Heart right ventricle (tissue), 16 donors: ENCODE results near the gene SLX4IP. TPM values are rescaled to one million over a fixed set of nuclear protein-coding genes. Genes with fewer than 3 reads are reported as not detected.

Experiments used
- ATAC-seq, 8 donors: fragments of 200-7000 bp; cut with Tn5 transposase; one replicate each; pipeline ENCODE4 v1.9.1; 2020; ENCODE audit warnings: mild to moderate bottlenecking in 8 of 8, moderate library complexity in 8 of 8, moderate number of reproducible peaks in 1 of 8
- DNase-seq, 2 donors: peaks; one replicate each; pipeline ENCODE4 v3.0.0-alpha.2; 2020
- H3K27ac ChIP-seq, 10 donors: fragments of 200-600 bp; sonication (generic) in 2 of 10; one replicate each; pipeline versions ENCODE4 v1.5.0 to v1.8.0; 2020 to 2022; ENCODE audit warnings: mild to moderate bottlenecking in 3 of 10
- H3K27me3 ChIP-seq, 7 donors: fragments of 200-600 bp; one replicate each; pipeline ENCODE4 v1.8.0; 2021 to 2022; ENCODE audit warnings: mild to moderate bottlenecking in 2 of 7
- H3K36me3 ChIP-seq, 9 donors: fragments of 200-600 bp; sonication (generic) in 1 of 9; one replicate each; pipeline versions ENCODE4 v1.5.0 to v1.8.0; 2020 to 2022; ENCODE audit warnings: mild to moderate bottlenecking in 2 of 9
- H3K4me1 ChIP-seq, 9 donors: fragments of 200-600 bp; sonication (generic) in 1 of 9; one replicate each; pipeline versions ENCODE4 v1.5.0 to v1.8.0; 2020 to 2022; ENCODE audit warnings: mild to moderate bottlenecking in 4 of 9
- H3K4me3 ChIP-seq, 10 donors: fragments of 200-600 bp; sonication (generic) in 2 of 10; one replicate each; pipeline versions ENCODE4 v1.5.0 to v1.8.0; 2020 to 2022; ENCODE audit warnings: mild to moderate bottlenecking in 7 of 10, moderate library complexity in 2 of 10
- H3K9me3 ChIP-seq, 11 donors: fragments of 200-600 bp in 10 of 11; sonication (generic) in 2 of 11; one replicate each; pipeline versions ENCODE4 v1.5.0 to v1.8.0; 2013 to 2022; ENCODE audit warnings: mild to moderate bottlenecking in 2 of 11, control low read depth in 1 of 11, moderate library complexity in 1 of 11
- CTCF ChIP-seq, 9 donors: fragments of 200-600 bp; sonication (generic) in 2 of 9; IDR thresholded peaks; one replicate each; pipeline versions ENCODE4 v1.5.0 to v1.8.0; 2021 to 2022; ENCODE audit warnings: antibody characterized with exemption in 9 of 9, mild to moderate bottlenecking in 5 of 9, moderate library complexity in 1 of 9
- WGBS, 2 donors: extraction: QIAGEN DNeasy Blood & Tissue Kit; methylation state at CpG; one replicate each; pipeline ENCODE4 v1.1.7; 2013; ENCODE audit warnings: inconsistent platforms in 1 of 2; 5-methylcytosine and 5-hydroxymethylcytosine counted together
- intact Hi-C, 10 donors: fragments of 100-400 bp; cut with DNase I; formaldehyde crosslinking; loops; one replicate each; pipeline versions ENCODE4 v1.11.1 to v1.14.2; 2022
- polyA plus RNA-seq, 2 donors: library from polyadenylated mRNA; stranded (reverse); fragments of 200-250 nt; gene quantifications; one replicate each; pipeline ENCODE4 v1.2.3, GENCODE V29; 2013
- total RNA-seq, 10 donors: library from RNA; stranded (reverse); fragmentation: NEBNext Ultra II Directional in 3 of 10; extraction: Animal tissue kit (Norgen Biotek cat#: 25700) in 3 of 10; gene quantifications; one replicate each; pipeline versions ENCODE4 v1.2.1 to v1.2.4, GENCODE V29; 2021 to 2023
- donor health status: Arrhythmogenic right ventricular cardiomyopathy.
- donor health status: ischemic (EF 13 %, LVEDD 7.1; RV severe dilation, severe dysfunction).
- donor health status: healthy with polysubstance abuse.
- donor health status: DM: no; HTN: yes; CAD: no.
- donor health status: DM: no; HTN: no; CAD: no.
- donor health status: ischemic (EF 25% LVEDD 6.9; RV normal size, moderate dysfunction).
- donor health status: ischemic (EF 25% LVEDD 5.7; RV mildly dilated, moderate dysfunction).
- donor health status: healthy.
- donor health status: DM: yes; HTN: yes; CAD: no.
- donor health status: Ischemic cardiomyopathy.
- donor health status: ischemic (EF 35%, LVEDD 5.7; RV mildly dilated, moderate dysfunction).
- donor health status: nonischemic (EF 11% LVEDD 7.7; RV severe dilation, severe dysfunction).
- donor health status: DM: yes; HTN: yes; CAD: no.
- donor health status: PGD.
- donor health status: ischemic (EF 29% LVEDD 5.4; RV normal size, mild dysfunction).
- donor health status: nonischemic (EF 23%, LVEDD 6.1; RV moderate dilation, normal function).

The SLX4IP gene
- total and polyA plus RNA-seq, 12 donors = 0.71 to 3.1 (median 2.6) TPM

GRCh38 chr20:10521836-10522235 is 86.7 kb downstream of the SLX4IP start:
- Histone ChIP-seq H3K4me3 (no peak overlapping the region), H3K27me3 (no peaks in the 10 kb centered on the region), H3K36me3 (no peaks in the 10 kb centered on the region), H3K27ac (peak overlapping the region in 1 of 10 donors; percentile 27), H3K4me1 (peaks cover 0 to 33% (median 12%) of the 10 kb centered on the region in 9 donors), H3K9me3 (no peaks in the 10 kb centered on the region)
- 56 to 65% methylated on average over 1 of the region's 1 CpG for WGBS, 2 donors
- intact Hi-C loops = no loop called here
- ATAC-seq (no peak), DNase-seq (no peak)
- no peak for TF ChIP-seq CTCF (IDR thresholded peaks at IDR 0.05)

GRCh38 chr20:10522328-10522727 is 87.2 kb downstream of the SLX4IP start:
- no peak overlapping the region for H3K4me3 ChIP-seq
- no peak overlapping the region for H3K27ac ChIP-seq
- H3K4me1 ChIP-seq = peaks cover 0 to 33% (median 12%) of the 10 kb centered on the region in 9 donors
- H3K36me3 ChIP-seq = no peaks in the 10 kb centered on the region
- intact Hi-C loops = no loop called here
- DNase-seq = no peak
- H3K9me3 ChIP-seq = no peaks in the 10 kb centered on the region
- ATAC-seq = peak in 1 of 8 donors; percentile 19
- WGBS, 2 donors = 61 to 83% methylated on average over 8 of the region's 8 CpGs
- no peaks in the 10 kb centered on the region for H3K27me3 ChIP-seq
- TF ChIP-seq CTCF (IDR thresholded peaks at IDR 0.05) = no peak

- Histone ChIP-seq H3K9me3 (no peaks in the 10 kb centered on the region), H3K27ac (peak overlapping the region in 5 of 10 donors; percentile 22 to 57 (median 49)), H3K4me1 (peaks cover 0 to 33% (median 12%) of the 10 kb centered on the region in 9 donors), H3K4me3 (no peak overlapping the region), H3K27me3 (no peaks in the 10 kb centered on the region), H3K36me3 (no peaks in the 10 kb centered on the region)
- no peak for TF ChIP-seq CTCF (IDR thresholded peaks at IDR 0.05)
- intact Hi-C loops = no loop called here
- WGBS, 2 donors = 85% methylated on average over 5 of the region's 5 CpGs
- DNase-seq (no peak), ATAC-seq (no peak)
Measured at GRCh38 chr20:10523443-10523842, 88.3 kb downstream of the SLX4IP start.

GRCh38 chr20:10524034-10524476 is 89.0 kb downstream of the SLX4IP start:
- intact Hi-C loops = no loop called here
- H3K4me1 ChIP-seq = peaks cover 0 to 33% (median 12%) of the 10 kb centered on the region in 9 donors
- H3K9me3 ChIP-seq = no peaks in the 10 kb centered on the region
- peak overlapping the region in 8 of 10 donors; percentile 20 to 57 (median 48) for H3K27ac ChIP-seq
- peak; percentile 48 to 58 for DNase-seq
- no peaks in the 10 kb centered on the region for H3K27me3 ChIP-seq
- ATAC-seq = peak; percentile 50 to 95 (median 91)
- no peak for TF ChIP-seq CTCF (IDR thresholded peaks at IDR 0.05)
- no peak overlapping the region for H3K4me3 ChIP-seq
- H3K36me3 ChIP-seq = no peaks in the 10 kb centered on the region
- 54 to 61% methylated on average over 10 of the region's 10 CpGs for WGBS, 2 donors
